Activated CD4-positive, CD25-positive, alpha-beta regulatory T cell treated with anti-CD3 and anti-CD28 coated beads, Interleukin-2, amount 50 U/mL, for 24 hours (primary cell): ENCODE results near the gene INO80C.

Source experiments
- ATAC-seq, 2 donors: fragments of 150-1000 bp; cut with Tn5 transposase; one replicate each; pipeline ENCODE4 v1.10.0; 2021; ENCODE audit warnings: mild to moderate bottlenecking in 1 of 2, moderate library complexity in 1 of 2

Gene INO80C

DNA sequence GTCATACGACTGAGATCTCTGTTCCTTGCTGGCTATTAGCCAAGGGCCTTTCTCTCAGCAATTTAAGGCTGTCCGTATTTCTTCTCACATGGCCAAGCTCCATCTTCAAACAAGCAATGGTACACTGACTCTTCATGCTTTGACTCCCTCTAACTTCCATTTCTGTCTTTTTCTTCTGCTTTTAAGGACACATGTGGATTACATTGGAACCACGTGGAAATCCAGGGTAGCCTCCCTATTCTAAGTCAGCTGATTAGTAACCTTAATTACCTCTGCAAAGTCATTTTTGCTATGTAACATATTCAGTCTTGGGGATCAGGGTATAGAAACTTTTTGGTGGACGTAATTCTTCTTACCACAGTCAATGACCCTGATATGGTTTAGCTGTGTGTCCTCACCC, 79.2 kb downstream of the INO80C start:
- ATAC-seq, result no peak
